ENCODE data around the gene DR1. TPM values are rescaled to one million over a fixed set of nuclear protein-coding genes. Genes with fewer than 3 reads are reported as not detected.
"Not testable (repeated sequence)": the region's sequence is repeated elsewhere in the genome, so short reads cannot be mapped to it uniquely, and the experiment has no call there.

DR1 gene
- total RNA-seq, 1 donor from 2014 or later: 16.2 TPM

DNA sequence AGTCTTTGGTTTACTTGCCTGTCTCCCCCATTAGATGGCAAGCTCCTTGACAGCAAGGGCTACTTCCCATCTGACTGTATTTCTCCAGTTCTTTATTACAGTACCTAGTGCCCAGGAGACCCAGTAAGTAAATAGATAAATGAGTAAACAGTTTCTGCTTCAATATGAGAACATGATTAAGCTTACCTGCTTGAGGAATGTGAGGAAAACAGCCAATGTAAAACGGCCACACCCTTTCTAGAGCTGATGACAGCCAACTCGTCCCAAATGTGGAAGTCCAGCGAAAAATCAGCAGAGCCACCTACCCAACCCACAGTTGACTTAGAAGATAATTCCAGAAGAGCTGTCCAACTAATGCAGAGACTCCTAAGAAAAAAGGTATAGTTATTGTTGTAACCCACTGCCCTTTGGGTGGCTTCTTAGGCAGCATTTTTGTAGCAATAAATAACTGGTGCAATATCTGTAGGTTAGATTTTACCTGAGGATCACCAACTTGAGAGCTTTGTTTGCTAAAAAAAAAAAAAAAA, 6.5 kb upstream of the DR1 start:
- DNase-seq (ENCODE audit: low spot score): no peak
- ATAC-seq: no peak

- no peak for DNase-seq (ENCODE audit: low spot score)
- ATAC-seq: no peak
These were observed 5.6 kb upstream of the DR1 start for GRCh38 chr1:93340090-93340489.

DNA sequence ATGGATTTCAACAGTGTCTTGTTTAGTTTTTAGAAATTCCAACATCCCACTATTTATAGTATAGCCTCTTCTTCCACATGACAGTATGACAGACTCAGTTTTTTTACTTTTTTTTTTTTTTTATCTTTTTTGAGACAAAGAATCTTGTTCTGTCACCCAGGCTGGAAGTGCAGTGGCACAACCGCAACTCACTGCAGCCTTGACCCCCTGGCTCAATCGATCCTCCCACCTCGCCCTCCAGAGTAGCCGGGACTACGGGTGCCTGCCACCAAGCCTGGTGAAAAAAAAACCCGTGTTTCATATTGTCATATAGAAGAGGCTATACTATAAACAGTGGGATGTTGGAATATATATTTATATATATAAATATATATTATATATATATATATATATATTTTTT, 1.2 kb upstream of the DR1 start:
- DNase-seq (ENCODE audit: low spot score) (no peak), ATAC-seq (no peak)

- peak; percentile 4 for ATAC-seq
These were observed 648 bp upstream of the DR1 start for GRCh38 chr1:93344886-93345632.

DNA sequence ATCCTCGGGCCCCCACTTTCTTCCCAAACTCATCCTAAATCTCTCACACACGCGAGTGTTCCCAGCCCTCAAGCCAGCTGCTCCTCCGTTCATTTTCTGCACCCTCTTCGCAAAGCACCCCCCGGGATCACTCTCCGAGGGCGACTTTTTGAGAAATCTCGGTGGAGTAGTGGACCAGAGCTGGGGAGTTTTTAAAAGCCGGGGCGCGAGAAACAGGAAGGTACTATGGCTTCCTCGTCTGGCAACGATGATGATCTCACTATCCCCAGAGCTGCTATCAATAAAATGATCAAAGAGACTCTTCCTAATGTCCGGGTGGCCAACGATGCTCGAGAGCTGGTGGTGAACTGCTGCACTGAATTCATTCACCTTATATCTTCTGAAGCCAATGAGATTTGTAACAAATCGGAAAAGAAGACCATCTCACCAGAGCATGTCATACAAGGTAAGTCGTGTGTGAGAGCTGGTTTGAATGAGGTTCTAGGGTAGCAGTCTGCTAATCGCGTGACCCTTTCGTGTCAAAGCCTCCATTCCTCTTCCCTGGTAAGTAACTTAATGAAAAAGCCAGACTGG, 800 bp downstream of the DR1 start:
- ATAC-seq (peak; percentile 24), DNase-seq (ENCODE audit: low spot score) (peak; percentile 48)

More at GRCh38 chr1:93344886-93345632, 648 bp upstream of the DR1 start:
- DNase-seq (ENCODE audit: low spot score): no peak

GRCh38 chr1:93347334-93347899, 1.7 kb downstream of the DR1 start:
- DNase-seq (ENCODE audit: low spot score) (no peak), ATAC-seq (no peak)

DNA sequence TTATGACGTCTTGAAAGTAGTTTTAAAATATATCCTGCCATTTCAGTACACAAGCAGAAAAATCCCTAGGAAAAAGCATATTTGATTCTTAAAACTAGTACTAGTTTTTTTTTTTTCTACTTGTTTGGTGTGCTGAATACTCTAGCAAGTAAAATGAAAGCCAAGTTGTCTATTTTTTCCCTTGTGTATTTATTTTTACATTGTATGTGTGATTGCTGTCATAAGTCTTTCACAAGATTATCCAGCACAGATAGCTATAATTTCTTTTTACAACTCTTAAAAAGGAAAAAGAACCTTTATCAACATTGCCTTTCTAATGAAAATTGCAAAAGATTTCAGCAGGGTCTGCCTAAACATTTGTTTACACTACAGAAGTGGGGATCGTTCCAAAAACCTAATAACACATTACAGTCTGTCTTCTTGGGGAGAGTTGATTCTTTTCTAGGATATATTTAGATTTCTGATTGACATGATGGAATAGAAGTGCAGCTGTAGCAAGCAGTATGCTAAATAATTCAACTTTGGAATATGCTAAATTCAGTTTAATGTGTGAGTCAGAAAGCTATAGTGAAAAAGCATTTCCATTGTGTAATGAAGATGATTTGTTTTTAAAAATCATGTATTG, 2.5 kb downstream of the DR1 start:
- no peak for DNase-seq (ENCODE audit: low spot score)
- no peak for ATAC-seq

GRCh38 chr1:93349231-93350135, 3.8 kb downstream of the DR1 start:
- no peak for ATAC-seq

GRCh38 chr1:93350322-93350721, 4.6 kb downstream of the DR1 start:
- DNase-seq (ENCODE audit: low spot score) (no peak), ATAC-seq (no peak)

More at GRCh38 chr1:93349231-93350135, 3.8 kb downstream of the DR1 start:
- no peak for DNase-seq (ENCODE audit: low spot score)

GRCh38 chr1:93350875-93351274, 5.2 kb downstream of the DR1 start:
- ATAC-seq (no peak), DNase-seq (ENCODE audit: low spot score) (no peak)

DNA sequence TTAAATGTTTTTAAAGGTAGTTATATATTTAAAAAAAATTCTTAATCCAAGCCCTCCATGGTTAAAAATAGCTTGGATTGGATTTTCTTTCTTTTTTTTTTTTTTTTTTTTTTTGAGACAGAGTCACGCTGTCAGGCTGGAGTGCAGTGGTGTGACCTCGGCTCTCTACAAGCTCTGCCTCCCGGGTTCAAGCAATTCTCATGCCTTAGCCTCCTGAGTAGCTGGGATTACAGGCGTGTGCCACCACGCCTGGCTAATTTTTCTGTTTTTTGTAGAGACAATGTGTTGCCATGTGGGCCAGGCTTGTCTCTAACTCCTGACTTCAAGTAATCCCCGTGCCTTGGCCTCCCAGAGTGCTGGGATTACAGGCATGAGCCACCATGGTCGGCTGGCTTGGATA, 5.6 kb downstream of the DR1 start:
- ATAC-seq; DNase-seq (ENCODE audit: low spot score): not testable (repeated sequence)

GRCh38 chr1:93352376-93352775, 6.7 kb downstream of the DR1 start:
- DNase-seq (ENCODE audit: low spot score) (no peak), ATAC-seq (no peak)

DNA sequence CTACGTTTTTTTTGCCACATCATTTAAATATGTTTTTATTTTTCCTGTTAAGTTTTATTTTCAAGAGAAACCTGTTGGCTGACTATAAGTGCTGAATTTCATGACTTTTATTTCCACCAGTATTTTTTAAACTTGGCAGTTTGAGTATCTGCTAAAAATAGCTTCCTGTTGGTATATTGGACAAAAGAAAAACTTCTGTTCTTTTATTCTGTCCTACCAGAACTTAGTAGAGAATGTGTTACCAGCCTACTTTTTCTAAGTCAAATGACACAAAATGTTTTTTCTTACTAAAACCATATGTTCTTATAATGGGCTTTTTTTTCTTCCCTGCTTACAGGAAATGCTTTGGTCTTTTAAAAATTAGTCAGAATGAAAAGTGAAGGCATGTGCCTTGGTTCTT, 7.6 kb downstream of the DR1 start:
- ATAC-seq (no peak), DNase-seq (ENCODE audit: low spot score) (no peak)

- DNase-seq (ENCODE audit: low spot score) (no peak), ATAC-seq (no peak)
These were observed 9.0 kb downstream of the DR1 start for GRCh38 chr1:93354749-93355148.

- no peak for ATAC-seq
- no peak for DNase-seq (ENCODE audit: low spot score)
These were observed 11.5 kb downstream of the DR1 start for GRCh38 chr1:93357242-93357641.

DNA sequence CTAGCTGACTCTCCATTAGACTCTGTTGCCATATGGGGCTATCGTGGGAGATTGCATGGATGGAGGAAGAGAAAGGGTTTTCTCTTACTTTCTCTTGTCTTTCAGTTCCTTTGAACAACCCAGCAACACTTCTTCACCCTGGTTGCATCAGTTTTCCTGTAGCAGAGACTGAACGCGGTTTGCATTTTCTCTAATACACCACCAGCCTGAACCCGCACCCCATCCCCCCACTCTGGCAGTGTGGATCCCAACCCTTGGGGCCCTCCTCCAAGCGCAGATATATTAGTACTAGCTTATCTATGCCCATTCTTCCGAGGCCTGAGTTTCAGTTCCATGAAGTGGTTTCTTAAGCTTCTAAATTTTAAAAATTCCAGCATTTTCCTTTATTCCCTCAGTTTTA, 12.6 kb downstream of the DR1 start:
- ATAC-seq: no peak
- no peak for DNase-seq (ENCODE audit: low spot score)

- DNase-seq (ENCODE audit: low spot score) (no peak), ATAC-seq (no peak)
These were observed 14.4 kb downstream of the DR1 start for GRCh38 chr1:93360111-93360510.

DNA sequence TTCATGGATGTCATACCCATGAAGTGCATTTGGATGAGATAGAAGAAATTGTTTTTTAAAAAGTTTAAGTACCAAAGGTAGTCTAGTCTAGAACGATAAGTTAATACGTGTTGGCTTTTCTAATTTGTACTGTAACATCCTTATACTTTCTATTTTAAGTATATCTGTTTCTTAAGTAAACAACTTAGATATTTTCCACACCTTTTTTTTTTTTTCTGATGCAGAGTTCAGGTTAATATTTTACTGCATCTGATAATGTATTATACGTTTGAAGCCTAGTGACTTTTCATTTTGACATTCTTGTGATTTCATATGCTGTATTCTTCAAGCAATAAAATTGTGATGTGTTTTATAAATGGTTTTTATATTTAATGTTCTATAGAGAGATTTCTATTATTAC, 16.5 kb downstream of the DR1 start:
- ATAC-seq (no peak), DNase-seq (ENCODE audit: low spot score) (no peak)

- ATAC-seq: no peak
These were observed 20.1 kb downstream of the DR1 start for GRCh38 chr1:93365813-93366212.

DNA sequence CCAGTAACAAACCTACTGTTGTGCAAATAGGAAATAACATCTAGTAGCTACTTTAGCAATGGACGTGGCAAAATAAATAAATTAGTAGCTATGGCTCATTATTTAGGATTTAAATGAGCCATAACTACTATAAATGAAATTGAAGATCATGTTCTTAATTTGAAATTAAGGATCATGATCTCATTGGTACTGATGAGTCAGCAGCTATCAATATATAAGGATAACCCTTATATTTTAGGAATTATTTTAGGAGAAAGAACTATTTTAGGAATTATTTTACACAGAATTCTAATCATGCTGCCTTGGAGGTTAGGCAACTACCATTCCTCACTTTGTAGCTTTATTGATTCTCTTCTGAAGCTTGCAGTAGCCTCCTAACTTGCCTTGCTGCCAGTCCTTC, 24.0 kb downstream of the DR1 start:
- ATAC-seq (no peak), DNase-seq (ENCODE audit: low spot score) (no peak)

More at GRCh38 chr1:93365813-93366212, 20.1 kb downstream of the DR1 start:
- DNase-seq (ENCODE audit: low spot score): no peak

Measured in left lobe of liver (tissue), 2 donors.